Measurements from ENCODE around the gene ASGR1. TPM values are rescaled to one million over a fixed set of nuclear protein-coding genes. Genes with fewer than 3 reads are reported as not detected.
A peak's percentile ranks its signal among the peaks of the same experiment; 100 is the strongest.
"Not testable (repeated sequence)": the region's sequence is repeated elsewhere in the genome, so short reads cannot be mapped to it uniquely, and the experiment has no call there.

The ASGR1 gene
- total RNA-seq, 1 donor from 2014 or later, result 18.8 TPM

DNA sequence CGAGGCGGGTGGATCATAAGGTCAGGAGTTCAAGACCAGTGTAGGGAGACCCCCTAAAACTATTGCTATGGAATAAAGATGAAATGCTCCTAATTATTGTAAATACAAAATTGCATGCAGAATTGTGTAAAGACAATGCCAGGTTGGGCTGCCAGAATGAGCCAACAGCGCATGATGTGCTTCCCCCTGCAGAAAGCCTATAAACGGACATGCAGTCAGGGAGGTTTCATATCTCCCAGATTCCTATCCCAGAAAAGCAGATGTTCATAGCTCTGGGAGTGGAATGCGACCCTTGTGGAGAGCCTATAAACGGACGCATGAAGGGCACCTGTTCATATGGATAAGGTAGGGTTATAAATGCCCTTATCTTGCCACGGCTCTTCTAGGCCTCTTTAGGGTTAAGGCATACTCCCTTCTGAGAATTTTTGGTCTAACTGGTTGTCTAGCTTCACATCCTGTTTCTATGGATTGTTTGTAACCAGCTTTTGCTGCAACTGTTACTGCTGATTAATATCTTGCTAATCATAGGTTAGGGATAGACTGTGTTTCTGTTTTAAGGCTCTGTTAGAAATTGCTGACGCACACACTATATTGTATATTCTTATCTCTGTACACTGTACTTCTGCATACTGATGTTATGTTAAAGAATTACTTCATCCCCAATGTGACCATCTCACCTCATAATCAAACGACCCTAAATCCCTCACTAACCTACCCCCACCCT lies 10.2 kb downstream of the ASGR1 start:
- DNase-seq (ENCODE audit: low spot score in 2 of 2); FAIRE-seq: not testable (repeated sequence)

DNA sequence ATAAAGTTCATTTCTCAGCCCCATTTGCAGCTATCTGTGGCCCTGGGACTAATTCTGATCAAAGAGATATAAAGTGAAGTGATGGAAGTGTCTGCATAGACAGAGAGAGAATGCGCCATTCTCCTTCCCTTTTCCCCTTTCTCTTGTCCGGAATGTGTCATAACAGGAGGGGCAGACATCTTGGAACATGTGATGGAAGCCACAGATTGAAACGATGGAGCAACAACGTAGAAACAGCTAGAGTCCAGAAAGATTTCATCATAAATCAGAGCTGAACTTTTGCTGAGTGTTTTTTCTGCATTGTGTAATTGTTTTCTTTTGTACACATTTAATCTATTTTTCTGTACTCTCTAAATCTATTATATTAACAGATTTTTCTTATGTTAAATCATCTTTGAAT lies 11.3 kb downstream of the ASGR1 start:
- FAIRE-seq (no peak), DNase-seq (ENCODE audit: low spot score in 2 of 2) (no peak)

DNA sequence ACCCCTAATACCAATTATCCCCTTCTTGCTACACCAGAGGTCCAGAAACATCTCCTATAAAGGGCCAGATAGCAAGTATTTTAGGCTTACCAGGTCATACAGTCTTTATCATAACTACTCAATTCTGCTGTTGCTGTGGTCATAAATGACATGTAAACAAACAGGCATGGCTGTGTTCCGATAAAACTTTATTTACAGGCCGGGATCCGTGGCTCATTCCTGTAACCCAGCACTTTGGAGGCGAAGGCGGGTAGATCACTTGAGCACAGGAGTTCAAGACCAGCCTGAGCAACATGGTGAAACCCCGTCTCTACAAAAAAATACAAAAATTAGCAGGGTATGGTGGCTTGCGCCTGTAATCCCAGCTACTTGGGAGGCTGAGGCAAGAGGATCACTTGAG lies 12.3 kb downstream of the ASGR1 start:
- no peak for DNase-seq (ENCODE audit: low spot score in 2 of 2)
- FAIRE-seq, result no peak

DNA sequence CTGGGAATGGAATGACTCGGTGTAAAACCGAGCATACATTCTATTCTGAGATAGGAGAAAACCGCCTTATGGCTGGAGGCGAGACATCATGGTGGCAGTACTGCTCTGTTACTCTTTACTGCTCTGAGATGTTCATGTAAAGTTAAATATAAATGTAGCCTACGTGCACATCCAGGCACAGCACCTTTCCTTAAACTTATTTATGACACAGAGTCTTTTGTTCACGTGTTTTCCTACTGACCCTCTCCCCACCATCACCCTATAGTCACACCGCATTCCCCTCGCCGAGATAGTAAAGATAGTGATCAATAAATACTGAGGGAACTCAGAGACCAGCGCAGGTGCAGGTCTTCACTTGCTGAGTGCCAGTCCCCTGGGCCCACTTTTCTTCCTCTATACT lies 19.6 kb downstream of the ASGR1 start:
- not testable (repeated sequence) for FAIRE-seq; DNase-seq (ENCODE audit: low spot score in 2 of 2)

DNA sequence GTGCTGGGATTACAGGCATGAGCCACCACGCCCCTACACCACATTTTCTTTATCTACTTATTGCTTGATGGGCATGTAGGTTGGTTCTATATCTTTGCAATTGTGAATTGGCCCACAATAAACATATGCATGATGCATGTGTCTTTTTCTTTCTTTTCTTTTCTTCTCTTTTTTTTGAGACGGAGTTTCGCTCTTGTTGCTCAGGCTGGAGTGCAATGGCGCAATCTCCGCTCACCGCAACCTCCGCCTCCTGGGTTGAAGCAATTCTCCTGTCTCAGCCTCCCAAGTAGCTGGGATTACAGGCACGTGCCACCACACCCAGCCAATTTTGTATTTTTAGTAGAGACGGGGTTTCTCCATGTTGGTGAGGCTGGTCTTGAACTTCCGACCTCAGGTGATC lies 20.7 kb downstream of the ASGR1 start:
- not testable (repeated sequence) for DNase-seq (ENCODE audit: low spot score in 2 of 2); FAIRE-seq

DNA sequence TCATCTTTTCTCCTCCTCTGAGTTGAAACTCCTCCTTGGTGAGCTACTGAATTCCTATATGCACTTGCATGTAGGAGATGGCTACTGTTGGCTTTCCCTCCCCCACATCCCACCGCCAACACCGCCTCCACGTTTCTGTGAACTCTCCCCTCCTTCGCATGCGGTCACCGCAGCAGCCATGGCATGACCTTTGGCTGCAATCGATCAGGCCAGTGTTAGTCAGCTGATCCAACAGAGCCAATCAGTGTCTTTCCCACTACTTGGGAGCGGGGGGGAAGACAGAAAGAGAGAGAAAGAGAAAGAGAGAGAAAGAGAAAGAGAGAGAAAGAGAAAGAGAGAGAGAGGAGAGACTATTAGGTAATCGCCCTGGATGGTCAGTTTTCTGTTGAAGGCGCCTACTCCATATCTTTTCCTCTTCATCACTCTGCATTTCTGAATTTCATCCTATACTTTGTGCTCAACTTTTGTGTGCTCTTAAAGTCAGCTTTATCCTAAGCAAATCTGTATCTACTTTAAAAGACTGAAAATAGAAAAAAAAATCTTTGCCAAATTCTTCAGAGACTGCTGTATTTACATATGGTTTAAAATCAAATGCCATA lies 22.7 kb downstream of the ASGR1 start:
- no peak for DNase-seq (ENCODE audit: low spot score in 2 of 2)
- no peak for FAIRE-seq

DNA sequence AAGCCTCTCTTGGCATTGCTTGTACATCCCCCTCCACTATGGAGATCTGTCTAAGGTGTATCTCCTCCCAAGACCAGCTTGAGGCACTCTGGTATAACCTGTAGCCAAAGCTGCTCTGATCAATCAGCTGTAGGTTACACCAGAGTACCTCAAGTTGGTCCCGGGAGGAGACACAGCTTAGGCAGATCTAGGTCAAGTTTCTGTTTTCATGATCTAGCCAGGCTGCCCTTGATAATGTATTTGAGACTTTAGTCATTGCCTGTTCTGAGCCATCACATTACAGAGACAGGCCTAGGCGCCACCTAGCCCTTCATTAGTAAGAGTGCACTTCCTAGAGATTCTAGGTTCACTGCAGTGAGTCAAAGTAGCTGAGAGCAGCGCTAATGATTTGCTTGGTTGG lies 31.4 kb downstream of the ASGR1 start:
- DNase-seq (ENCODE audit: low spot score in 2 of 2), result no peak
- FAIRE-seq, result no peak

DNA sequence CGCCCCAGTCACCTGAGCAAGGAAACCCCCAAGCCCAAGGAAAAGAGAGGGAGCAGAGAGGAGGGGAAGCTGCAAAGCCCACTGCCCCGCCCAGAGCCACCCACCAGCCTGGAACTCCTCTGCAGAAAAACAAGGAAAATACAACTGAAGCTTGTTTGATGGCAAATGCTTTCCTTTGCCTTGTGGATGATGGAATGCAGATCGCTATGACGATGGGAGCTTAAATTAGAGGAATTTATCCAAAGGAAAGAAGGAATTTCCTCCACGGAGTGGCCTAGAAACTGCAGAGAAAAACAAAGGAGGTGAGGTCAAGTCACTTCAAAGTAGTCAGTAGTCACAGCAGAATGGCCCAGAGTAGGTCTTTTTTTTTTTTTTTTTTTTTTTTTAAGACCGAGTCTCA lies 33.1 kb downstream of the ASGR1 start:
- DNase-seq (ENCODE audit: low spot score in 2 of 2), result no peak
- FAIRE-seq, result no peak

DNA sequence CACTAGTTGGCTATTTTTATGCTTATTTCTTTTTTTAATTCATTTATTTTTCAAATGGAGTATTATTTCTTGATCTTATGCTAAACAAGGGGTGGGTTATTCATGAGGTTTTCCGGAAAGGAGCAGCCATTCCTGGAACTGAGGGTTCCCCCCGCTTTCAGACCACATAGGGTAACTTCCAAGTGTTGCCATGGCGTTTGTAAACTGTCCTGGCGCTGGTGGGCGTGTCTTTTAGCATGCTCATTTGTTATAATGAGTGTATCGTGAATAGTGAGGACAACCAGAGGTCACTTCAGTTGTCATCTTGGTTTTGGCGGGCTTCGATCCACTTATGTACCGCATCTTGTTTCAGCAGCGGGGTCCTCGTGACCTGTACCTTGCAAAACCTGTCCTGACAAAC lies 35.0 kb downstream of the ASGR1 start:
- FAIRE-seq, result no peak
- no peak for DNase-seq (ENCODE audit: low spot score in 2 of 2)

DNA sequence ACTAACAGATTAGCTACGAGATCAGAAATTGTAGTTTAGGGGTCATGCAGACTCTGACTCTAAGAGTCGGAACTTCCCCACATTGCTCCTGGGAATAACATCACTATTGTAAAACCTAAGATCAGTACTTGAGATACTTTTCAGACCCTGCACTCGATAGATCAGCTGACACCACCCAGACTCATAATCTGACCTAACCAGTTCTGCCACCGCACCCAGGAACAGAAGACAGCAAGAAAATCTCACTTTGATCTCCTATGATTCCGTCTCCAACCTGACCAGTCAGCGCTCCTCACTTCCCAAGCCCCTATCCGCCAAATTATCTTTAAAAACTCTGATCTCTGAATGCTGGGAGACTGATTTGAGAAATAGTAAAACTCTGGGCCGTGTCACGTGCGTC lies 37.3 kb downstream of the ASGR1 start:
- FAIRE-seq (no peak), DNase-seq (ENCODE audit: low spot score in 2 of 2) (no peak)

DNA sequence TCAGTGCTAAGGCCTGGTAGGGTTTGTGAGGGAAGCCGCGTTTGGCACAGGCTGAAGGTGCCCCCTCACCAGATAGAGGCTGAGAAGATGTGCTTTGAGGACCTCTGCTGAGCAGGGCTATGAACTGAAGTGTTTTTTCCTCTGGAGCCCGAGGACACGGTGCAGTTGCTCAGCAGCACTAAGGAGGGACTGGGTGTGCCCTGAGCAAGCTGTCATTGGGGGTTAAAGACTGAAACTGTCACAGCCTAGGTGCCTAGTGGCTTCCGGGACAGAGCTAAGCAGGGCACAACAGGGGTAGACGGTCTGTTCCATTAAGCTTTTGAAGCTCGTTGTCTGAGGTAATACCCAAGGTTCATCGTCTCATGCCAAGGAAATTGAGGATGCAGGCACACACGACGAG lies 39.8 kb downstream of the ASGR1 start:
- no peak for FAIRE-seq
- no peak for DNase-seq (ENCODE audit: low spot score in 2 of 2)

DNA sequence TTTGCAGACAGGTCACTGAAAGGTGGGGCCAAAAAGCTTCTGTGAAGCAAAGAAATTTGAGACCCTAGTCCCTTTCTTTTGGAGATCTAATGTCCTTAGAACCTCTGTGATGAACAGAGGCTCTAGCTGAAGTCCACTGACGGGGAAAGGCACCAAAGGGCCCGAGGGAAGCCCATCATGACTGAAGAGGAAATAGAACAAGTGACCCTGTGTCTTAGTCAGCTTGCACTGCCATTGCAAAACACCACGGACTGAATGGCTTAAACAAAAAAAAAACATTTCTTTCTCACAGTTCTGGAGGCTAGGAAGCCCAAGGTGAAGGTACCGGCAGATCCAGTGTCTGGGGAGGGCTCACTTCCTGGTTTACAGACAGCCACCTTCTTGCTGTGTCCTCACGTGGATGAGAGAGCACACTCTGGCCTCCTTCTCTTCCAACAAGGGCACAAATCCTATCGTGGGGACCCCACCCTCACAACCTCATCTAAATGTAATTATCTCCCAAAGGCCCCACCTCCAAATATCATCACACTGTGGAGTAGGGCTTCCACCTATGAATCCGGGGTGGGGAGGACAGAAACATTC lies 40.3 kb downstream of the ASGR1 start:
- FAIRE-seq, result no peak
- DNase-seq (ENCODE audit: low spot score in 2 of 2), result no peak

DNA sequence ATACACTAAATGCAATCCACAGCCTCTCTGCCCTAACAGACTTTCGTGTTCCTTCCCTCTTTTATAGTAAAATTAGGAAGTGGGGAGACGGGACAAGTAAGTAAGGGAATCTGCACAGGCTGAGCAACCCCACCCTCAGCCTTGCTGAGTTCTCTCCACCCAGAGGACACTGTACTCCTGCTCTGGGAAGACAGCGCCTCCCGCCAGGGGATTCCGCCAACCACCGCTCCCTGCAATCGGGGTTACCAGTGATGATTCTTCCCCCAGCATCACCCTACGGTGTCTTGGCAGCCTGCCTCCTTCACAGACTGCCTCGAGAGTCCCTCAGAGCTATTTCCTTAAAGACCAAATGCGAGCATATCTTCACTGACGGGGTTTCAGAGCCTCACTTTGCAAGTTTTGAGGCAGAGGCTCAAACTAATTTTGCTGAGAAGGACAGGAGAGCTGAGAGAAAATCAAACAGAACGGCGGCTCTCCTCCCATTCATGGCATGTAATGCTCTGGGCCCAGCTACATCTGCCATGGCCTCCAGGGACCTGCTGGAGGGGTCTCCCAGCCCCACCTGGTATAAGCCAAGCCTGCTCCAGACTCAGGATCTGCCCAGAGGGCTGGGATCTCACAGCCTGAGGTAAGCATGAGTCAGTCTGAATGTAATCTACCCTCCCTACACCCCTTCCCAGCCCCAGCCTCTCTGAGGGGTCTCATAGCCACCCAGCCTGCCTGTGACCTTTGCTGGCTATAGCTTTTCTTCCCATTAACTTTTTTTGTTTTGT lies 41.8 kb downstream of the ASGR1 start:
- DNase-seq (ENCODE audit: low spot score in 2 of 2), result no peak
- FAIRE-seq, result no peak

DNA sequence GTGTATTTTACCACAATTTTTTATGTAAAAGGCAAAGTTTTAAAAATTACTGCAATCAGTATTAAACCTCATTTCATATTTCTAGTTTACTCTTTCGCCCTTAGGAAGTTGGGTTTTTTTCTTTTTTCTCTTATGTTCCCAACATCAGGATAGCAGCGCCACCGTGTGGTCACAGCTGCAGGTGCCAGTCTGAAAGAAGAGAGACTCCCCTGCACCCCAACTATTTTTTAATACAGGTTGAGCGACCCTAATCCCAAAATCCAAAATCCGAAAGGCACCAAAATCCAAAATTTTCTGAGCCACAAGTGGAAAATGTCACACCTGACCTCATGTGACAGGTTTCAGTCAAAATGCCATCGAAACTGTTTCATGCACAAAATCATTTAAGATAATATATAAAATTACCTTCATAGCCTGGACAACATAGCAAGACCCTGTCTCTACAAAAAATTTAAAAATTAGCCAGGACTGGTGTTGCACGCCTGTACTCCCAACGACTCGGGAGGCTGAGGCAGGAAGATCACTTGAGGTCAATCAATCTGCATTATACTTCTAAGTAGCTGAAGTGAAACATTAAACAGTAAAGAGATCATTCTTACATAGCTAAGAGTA lies 42.8 kb downstream of the ASGR1 start:
- DNase-seq (ENCODE audit: low spot score in 2 of 2), result peak in 1 of 2 donors; percentile 64
- peak; percentile 51 for FAIRE-seq

DNA sequence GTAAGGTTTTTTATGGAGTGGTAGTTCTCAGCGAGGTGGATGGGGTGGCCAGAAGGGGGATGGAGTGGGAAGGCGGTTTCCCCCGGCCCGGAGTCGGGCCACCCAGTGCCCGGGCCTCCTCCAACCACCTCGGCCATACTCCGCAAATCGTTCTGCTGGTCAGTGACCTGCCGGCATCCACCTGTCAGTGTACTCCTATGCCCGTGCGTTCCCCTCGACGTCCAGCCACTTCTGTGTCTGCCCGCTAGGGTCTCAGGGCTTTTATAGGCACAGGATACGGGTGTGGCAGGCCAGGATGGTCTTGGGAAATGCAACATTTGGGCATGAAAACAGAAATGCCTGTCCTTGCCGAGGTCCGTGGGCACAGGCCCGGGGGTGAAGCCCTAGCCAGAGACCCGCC lies 45.3 kb downstream of the ASGR1 start:
- no peak for FAIRE-seq
- DNase-seq (ENCODE audit: low spot score in 2 of 2), result no peak

DNA sequence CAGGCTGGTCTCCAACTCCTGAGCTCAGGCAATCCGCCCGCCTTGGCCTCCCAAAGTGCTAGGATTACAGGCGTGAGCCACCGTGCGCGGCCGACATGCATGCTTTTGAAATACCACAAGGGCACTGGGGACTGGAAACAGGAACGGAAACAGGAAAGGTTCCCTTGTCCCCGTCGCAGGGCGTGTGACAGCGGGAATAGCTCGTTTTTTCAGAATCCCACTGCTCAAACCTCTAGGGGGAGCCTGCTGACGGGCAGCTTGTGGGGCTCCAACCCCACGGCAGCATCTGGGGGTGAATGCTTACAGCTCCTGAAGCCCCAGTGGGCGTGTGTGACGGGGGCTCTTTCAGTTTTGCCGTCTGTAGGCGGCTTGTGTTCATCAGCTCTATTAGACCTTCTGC lies 45.7 kb downstream of the ASGR1 start:
- no peak for FAIRE-seq
- DNase-seq (ENCODE audit: low spot score in 2 of 2), result no peak

DNA sequence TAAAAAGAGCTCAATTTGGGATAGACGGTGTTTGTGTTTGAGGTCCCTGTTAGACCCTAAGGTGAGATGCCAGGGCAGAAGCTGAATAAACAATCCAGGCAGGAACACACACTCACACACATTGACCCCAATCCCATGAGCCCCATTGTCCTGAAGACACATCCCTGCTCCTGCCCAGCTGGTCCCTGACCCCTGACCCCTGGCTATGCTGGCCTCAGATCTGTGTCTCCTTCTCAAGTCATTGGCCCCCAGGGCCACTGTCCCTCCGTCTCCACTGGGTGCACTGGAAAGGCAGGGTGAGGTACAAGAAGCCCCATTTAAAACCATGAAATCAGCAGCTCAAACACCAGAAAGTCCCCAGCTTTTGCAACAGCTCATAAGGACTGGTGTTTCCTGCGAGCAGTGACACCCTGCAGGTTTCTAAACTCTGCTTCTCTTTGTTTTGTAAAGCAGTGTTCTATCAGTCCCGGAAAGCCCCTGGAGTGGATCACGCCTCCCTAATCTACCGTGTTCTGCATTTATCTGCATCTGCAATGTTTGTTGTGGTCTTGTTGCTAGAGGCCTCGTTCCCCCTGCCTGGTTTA lies 46.6 kb downstream of the ASGR1 start:
- FAIRE-seq, result no peak
- no peak for DNase-seq (ENCODE audit: low spot score in 2 of 2)

DNA sequence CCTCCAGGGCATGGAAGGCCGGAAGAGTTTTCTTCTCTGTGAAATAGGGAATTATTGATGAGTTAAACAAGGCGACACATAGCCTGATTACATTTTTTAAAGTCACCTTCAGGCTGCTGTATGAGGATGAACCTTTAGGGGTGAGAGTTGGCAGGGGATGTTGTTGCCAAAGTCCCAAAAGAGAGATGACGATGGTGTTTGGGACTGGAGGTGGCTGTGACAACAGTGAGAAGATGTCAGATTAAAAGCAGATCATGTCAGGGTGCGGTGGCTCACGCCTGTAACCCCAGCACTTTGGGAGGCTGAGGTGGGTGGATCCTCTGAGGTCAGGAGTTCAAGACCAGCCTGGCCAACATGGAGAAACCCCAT lies 47.8 kb downstream of the ASGR1 start:
- no peak for DNase-seq (ENCODE audit: low spot score in 2 of 2)

DNA sequence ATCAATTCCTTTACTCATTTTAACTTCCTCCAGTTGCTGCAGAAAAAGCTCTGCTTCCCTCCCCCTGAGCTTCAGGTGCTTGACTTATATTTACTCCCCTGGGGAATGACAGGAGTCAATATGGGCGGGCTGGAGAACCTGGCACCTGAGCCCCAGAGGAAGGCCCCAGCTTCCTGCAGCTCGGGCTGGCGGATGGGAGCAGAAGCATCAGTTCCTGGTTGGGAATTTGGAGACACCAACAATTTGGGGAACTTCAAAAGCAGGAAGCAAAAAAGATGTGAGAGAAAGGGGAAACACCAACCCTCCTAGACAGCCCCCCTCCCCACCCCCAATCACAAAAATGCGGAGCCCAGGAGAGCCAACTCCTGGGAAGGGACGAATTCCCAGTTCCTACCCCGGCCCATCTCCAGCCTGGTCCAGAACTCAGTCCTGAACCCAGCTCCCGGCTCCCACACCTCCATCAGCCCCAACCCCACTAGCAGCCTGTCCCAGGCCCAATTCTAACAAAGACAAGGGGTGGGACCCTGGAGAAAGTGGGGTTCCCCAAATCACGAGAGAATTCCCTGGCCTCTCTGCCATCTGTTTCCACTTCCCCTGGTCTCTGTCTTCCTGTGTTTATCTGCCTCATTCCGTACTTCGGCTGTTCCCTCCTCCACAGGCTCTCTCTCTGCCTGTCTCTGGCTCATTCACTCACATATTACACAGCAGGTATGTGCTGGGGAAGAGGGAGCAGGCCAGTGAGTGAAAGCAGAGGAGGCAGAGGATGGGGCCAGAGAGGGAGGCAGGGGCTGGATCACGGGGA lies 48.3 kb downstream of the ASGR1 start:
- FAIRE-seq (no peak), DNase-seq (ENCODE audit: low spot score in 2 of 2) (no peak)

More for the DNA sequence above, 47.8 kb downstream of the ASGR1 start:
- FAIRE-seq, result no peak

DNA sequence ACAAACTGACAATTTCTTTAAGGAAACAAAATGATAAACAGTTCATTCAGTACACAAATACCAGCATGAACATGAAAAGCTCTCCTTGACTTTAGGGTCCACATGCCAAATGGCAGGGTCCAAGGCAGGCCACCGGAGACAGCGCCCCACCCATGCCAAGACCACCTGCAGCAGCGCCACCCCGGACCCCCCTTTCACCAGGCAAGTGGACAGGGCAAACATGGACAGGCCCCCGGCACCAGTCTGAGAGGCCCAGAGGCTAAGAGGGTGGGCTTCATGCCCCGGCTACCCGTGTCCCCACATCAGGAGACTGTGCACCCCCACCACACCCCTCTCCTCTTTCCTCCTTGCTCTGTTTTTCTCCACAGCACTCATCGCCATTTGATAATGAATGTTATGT lies 49.9 kb downstream of the ASGR1 start:
- FAIRE-seq, result no peak
- DNase-seq (ENCODE audit: low spot score in 2 of 2), result no peak

All from frontal cortex (tissue), 4 donors.